Stimulated activated CD4-positive, alpha-beta T cell treated with anti-CD3 and anti-CD28 coated beads, Interleukin-1b, Interleukin-23, amount 100 ng/mL, for 48 hours (primary cell): ENCODE results near the gene ANTXR1.

Experiments
- DNase-seq: peaks from one replicate; pipeline ENCODE4 v3.0.0-alpha.2; 2020

The ANTXR1 gene

DNA sequence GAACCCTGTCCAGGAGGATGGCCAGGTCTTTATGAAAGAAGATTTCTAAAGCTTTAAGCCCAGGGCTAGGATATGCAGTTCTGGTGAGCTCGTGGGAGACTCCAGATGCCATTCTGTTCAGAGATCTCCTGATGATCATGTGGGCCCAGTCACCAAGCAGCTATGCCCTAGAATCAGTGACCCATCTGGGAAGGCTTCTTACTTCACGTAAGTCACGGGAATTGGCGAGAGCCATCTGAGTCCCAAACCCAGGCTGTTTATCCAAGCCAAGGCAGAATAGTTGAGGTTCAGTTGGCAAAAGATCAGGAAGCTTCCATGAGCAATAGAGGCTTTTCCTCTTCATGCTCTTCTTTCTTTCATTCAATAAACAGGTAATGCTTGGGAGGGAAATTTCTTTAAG lies 23.9 kb downstream of the ANTXR1 start:
- DNase-seq, result no peak

DNA sequence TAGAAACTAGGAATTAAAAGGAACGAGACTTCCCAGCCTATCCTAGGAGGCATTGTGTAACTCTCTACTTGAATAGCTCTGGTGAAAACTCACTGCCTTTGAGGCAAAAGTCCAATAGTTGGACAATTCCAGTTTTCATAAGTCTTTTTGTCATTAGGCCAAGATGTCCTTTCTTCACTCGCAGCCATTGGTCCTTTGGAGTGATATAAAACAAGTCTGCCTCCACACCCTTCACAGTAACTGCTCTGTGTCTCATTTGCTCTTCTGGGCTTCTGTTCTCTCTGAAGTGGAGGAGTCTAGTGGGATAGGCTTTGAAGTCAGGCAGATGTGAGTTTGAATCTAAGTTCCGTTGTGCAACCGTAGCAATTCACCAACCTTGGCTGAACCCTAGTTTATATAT lies 28.2 kb downstream of the ANTXR1 start:
- DNase-seq, result no peak

DNA sequence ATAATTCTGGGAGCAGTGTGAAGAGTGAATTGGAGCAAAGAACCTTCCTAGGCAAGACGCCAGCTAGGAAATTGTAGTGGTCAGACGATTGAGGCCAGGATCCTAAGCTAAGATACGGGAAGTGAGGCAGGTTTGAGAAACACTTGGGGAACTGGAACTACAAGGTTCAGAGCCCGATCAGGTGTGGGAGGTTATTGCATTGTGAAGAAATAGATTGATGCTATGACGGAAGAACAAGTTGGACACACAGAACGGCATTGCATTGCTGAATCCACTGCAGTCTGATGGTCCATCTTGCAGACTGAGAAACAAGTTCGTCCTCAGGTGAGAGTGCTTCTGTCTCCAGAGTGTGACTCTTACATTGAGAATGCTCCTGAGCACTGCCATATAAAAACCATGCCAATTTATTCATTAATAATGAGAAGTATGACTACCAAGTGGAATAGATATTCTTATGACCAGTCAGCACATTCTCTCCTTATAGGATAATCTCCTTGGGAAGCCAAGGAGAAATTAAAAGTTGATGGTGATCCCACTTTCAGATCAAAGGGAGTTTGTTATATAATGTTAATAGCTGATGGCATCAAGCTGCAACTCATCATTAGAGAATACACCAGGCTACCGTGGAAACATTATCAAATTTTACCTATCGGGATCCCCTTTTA lies 30.9 kb downstream of the ANTXR1 start:
- DNase-seq, result no peak

DNA sequence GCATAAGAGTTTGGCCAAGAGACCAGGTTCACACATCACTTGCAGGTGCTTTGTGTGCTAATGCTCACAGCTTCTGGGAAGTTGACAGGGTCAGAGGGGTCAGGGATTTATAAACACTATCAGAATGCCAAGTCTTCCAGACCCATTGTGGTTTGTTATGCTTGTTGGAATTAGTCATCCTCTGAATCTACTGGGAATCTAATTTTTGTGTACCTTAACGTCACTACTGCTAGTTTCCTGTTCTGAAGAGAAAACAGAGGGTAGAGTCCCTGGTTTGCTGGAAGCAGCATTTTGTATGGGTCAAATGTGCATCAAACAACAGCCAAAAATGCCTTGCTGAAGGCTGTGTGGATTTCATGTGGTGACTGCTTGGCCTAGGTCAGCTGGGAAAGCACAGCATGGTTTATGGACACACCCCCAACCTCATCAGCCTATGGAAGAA lies 33.3 kb downstream of the ANTXR1 start:
- DNase-seq, result no peak

DNA sequence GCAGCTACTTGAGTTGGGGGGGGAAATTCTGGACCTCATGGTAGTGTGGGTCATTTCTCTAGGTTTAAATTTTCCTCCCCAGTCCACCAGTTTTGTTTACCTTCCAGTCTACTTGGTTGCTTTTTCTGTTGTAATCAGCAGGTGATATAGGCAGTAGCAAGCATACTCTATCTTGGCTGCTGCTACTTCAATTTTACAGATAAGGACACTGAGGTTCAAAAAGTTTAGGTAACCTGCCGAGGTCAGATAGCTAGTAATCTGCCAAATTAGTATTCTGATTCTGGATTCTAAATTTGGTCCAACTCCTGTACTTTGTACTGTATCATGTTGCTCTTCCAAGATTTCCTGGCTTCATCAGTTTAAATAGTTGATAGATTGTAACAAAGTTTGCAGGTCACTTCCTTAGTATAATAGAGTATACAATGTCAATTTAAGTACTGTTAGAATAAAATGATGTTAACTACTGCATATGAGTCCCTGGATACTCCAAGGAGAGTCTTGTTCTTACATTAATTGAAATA lies 34.7 kb downstream of the ANTXR1 start:
- no peak for DNase-seq

DNA sequence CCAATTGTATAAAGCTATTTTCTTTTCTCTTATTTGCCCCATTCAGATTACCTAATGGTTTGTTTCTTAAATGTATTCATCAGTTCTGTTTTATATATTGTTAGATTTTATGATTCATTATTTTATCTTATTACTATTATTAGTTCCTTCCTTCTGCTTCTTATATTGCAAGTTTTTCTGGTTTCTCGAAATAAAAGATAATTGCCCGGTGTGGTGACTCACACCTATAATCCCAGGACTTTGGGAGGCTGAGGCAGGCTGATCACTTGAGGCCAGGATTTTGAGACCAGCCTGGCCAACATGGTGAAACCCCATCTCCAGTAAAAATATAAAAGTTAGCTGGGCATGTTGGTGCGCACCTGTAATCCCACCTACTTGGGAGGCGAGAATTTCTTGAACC lies 37.8 kb downstream of the ANTXR1 start:
- no peak for DNase-seq

DNA sequence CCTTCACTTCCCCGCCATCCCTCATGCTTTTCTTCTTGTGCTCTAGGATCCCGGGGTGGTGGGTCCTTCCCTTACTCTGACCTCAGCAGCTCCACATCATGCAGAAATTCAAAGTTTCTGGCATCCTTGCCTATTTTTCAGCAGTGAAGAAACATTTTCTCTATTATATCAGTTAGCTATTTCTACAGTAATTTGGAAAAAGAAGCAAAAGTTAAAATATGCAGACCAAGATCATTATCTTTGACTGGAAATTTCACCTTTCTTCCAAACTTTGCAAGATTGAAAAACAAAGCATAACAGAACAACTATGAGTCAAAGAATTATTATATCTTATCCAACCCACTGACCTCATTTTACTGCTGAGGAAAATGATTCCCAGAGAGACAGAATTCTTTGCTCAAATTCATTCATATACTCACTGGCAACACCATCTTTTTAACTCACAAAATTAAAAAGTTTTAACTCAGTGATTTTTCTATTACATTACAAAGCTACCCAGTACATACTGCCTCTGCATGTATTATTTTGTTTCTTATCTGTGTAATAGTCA lies 40.5 kb downstream of the ANTXR1 start:
- DNase-seq, result no peak

DNA sequence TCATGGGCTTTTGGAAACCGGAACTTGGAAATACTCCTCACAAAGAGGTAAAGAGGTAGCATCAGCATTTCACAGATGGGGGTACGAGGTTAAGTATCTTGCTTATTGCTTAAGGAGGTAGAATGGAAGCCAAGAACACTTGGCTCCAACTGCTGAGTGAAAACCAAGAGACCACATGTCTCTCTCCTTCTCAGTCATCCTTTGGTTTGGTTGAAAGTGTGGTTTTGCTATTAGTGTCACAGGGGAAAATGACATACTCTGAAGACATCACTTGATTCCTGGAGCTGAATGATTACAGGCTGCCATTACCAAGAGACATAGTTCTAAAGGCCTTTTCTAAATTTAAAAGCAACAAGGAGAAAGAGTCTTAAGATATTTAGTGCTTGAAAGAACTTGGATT lies 41.5 kb downstream of the ANTXR1 start:
- peak; percentile 6 for DNase-seq

DNA sequence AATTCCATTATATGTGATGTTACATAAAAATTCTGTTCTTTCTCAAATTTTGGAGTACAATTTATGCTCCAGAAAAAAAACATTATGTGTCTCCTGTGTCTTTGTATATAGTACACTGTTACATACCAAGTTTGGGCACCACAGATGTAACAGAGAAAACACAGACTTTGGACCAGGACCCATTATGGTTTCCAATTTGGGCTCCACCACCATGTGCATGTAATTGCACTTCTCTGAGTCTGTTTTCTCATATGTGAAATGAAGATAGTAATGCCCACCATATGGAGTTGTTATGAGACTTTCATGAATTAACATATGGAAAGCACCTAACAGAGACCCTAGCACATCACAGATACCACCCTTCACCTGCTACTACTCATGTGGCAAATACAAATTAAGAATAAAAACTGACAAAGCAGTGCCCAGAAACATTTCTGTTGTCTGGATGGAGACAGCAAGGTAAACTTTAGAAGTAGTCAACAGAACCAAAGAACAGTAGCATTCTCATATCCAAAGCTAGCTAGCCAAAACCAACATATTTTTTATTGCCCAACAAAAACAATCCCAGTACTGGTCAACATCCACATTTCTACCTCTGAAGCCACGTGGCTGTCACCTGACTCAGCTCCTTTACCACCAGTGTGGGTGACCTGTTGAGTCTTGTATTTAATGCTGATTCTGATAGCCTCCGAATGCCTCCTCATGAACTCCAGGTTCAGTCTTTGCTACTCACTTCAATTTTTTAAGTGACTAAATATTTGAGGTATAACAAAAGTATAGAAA lies 42.9 kb downstream of the ANTXR1 start:
- no peak for DNase-seq

DNA sequence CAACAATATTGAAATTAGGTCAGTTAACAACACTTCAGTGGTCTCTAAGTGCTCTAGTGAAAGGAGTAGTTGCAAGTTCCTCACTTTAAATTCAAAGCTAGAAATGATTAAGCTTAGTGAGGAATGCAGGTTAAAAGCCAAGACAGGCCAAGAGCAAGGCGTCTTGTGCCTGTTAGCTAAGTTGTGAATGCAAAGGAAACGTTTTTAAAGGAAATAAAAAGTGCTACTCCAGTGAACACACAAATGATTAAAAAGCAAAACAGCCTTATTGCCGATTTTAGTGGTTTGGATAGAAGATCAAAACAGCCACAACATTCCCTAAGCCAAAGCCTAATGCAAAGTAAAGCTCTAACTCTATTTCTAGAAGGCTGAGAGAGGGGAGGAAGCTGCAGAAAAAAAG lies 44.7 kb downstream of the ANTXR1 start:
- no peak for DNase-seq

DNA sequence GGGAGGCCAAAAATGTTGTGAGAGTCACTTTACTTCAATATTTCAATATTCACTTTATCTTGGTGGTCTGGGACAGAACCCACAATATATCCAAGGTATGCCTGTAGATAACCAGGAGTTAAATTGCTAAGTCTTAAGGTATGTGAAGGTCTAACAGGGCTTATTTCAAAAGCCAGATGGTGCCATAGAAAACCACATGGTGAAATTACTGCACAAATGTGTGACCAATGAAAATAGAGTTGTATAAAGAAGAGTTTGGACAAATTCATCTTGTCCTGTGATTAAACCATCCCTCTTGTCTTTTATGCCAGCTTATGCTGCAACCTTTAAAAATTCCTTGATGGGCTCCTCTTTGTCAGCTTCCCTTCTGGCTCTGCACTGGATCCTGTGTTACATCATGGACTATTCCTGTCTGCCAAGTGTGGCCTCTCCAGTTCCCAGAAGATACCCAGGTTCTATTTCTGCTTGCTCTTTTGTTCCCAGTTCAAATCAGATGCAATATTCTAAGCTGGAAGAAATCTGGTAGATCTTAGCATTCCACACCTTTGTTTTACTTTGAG lies 46.8 kb downstream of the ANTXR1 start:
- no peak for DNase-seq

DNA sequence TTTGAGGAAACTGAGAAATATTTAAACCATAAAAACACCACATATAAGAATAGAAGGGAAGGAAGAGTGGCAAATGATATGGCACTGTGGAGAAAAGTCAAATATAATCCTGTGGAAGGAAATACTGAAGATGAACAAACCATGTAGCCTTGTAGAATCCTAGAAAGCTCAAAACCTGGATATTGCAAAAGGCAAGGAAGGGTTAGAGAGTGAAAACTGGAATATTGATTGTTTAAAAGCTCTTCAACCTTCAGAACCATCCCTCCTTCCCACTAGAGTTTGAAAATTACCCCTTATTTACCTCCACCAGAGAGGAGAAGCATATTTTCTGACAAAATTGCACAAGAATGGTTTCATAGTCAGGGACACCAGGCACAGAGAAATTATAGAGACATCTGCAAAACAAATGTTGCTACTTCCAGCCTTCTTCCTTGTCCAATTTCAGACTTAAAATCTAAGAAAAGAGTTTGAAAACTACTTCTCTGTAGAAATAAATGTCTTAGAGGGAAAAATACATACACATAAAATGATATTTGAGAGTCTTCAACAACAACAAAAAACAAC lies 48.0 kb downstream of the ANTXR1 start:
- DNase-seq, result no peak

DNA sequence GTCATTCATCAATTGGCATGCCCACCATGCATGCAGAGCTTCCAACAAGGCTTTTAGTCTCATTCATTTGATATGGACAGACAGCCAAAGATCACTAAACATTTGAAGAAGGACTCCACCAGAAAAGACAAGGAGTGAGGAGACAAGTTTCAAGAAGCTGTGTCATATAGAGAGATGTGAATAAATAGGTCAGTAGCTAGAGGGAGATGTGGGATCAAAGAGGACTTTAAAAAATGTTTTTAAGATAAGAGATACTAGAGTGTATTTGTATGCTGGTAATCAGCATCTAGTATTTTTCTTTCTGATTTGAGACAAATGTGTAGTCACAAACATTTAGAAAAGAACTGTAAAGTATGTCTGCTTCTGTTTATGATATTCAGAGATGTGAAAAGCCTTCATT lies 48.5 kb downstream of the ANTXR1 start:
- no peak for DNase-seq

DNA sequence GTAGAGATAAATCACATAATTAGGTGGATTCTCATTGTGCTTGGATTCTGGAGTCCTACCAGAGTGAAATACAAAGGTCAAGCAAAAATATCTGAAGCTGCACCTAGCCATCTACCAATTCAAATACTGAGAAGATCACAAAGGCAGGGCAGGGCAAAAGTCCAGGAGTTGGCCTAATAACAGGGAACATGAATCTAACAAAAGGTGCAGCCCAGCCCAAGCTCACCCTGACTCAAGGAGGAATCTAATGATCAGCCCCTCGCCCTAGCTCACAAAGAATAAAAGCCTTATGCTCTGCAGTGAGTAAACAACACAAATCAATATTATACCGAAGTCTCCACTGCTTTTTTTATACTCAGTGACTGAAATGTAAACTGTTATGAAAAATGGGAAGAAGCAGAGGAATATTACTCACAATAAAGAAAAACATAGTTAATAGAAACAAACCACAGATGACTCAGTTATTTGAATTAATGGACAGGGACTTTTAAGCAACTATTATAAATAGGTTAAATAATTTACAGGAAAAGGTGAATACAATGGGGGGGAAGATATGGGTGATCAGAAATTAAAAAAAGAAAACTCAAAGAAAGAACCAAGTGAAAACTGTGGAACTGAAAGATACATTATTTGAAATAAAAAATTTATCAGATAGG lies 49.5 kb downstream of the ANTXR1 start:
- DNase-seq, result no peak

DNA sequence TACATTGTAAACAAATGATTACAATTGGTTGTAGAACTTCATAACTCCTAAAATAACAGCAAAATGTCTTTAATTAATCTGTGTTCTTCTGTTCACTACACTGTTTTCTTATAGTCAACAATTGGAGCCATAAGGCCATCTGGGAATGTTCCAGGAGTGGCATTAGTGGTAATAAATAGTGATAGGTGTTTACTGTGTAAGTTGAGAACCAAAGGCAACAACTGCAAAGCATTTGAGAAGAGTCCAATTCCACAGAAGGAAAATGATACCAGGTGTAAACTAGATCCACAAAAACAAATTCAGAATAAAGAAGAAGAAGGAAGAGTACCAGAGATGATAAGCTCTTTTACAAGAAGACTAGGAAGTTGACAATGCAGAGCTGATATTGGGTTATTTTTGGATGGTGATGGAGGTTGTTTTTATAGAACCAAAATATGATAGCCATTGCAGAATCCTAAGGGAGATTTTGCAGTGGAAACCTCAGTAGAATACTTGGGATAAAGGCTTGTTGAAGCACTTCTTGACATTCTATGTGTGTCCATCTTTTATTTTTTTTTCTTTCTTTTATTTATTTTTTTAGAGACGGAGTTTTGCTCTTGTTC lies 52.9 kb downstream of the ANTXR1 start:
- no peak for DNase-seq

DNA sequence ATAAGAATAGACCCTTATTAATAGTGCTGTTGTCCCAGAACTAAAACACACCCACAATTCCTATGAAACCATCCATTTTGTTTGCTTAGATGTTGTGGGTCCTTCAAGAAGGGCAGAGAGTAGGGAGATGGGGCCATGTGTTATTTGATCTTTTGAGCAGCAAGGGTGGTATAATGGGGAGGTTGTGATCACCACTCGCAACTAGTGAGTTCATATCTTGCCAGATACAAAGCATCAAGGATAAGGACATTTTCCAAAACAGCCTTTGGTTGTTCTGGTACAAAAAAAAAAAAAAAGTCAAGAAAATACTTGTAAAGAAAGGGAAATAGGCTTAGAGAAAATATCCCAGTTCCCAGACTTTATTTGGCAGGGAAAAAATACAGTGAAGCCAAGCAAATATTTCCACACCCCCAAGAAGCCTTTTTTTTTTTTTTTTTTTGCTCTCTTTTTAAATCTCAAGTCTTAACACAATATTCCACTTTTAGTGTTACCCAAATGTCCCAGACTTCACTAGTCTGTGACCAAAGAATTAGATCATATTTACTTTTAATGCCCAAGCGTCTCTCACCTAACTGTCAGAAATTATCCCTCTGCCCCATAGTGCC lies 54.1 kb downstream of the ANTXR1 start:
- no peak for DNase-seq

DNA sequence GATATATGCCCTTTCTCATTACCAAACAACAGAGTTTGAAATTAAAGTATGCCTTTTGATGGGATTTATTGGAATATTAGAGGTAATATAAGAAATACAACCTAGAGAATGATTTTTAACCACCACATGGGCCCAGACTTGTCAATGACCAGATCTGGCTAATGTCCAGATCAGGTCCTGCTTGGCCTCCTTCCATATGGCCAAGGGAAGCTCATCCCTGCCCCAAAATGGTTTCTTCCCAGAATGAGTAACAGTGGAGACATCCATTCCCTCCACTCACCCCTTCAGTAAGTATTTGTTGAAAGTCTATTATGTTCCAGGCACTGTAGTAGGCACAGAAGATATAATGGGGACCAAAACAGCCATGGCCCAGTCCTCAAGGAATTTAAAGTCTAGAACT lies 54.9 kb downstream of the ANTXR1 start:
- DNase-seq, result no peak

DNA sequence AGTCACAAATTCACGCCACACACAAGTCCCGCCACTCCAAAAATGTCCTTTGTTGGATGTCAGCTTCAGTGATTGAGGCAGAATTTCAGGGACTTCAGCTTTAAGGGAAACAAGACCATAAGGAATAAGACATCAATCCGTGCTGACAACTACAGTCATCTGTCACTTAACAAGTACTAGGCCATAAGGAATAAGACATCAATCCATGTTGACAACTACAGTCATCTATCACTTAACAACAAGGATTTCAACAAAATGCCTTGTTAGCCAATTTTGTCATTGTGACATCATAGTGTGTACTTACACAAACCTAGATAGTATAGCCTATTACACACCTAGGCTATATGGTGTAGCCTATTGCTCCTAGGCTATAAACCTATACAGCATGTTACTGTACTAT lies 58.0 kb downstream of the ANTXR1 start:
- no peak for DNase-seq

DNA sequence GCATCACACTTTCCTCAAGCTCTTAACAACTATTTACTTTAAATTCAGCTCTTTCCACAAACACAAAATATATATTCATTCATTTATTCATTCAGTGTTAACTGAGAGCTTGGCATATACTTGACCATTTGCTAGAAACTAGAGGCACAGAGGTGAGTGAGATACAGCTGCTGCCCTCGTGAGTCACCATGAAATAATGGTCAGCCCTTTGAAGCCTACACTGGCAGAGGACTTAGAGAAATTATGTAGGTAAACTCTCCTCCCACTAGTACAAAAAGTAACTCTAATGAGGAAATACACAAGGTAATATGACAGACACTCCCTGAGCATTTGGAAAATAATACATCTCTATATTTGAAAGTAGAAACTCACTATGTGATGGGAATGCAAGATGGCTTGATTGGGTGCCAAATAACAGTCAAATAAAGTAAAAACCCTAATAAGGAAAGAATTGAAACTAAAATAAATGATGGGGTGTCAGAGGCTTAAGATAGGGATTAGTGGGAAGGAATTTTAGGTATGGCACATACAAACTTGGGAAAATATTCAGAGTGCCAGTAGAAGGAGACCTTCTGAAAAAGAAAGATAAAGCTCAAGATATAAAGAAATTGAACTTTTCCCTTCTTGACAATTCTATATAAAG lies 61.1 kb downstream of the ANTXR1 start:
- no peak for DNase-seq

DNA sequence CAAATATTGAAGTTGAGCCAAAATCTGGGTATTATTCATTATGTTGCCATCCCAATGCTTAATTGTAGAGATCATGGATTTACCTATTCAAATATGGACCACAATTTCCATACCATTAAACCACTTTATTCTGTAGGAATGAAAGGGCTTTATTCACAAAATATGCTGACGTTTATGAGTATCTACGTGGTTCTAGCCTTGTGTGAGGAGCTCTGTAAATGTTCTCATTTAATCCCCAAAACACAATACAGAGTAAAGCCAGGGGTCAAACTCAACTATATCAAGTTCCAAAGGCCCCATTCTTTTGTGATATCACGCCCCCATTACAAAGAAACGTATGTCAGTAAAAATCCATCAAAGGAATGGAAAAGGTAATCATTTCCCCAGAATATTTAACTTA lies 61.9 kb downstream of the ANTXR1 start:
- DNase-seq, result no peak

DNA sequence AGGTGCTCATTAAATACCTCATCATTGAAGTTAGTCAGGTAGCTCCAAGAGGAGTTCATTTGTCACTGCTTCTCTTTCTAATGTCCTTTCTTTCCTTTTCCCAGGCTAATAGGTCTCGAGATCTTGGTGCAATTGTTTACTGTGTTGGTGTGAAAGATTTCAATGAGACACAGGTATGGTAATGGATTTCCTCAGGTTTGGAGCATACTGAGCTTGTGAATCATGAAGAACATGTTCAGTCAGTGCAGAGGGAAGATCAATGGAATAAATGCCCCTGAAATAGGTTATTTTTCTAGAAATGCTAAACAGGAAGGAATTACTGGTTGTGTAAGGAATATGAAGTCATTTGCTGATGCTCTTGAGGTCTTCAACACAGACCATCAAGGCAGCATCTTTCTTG lies 62.5 kb downstream of the ANTXR1 start:
- DNase-seq, result no peak

DNA sequence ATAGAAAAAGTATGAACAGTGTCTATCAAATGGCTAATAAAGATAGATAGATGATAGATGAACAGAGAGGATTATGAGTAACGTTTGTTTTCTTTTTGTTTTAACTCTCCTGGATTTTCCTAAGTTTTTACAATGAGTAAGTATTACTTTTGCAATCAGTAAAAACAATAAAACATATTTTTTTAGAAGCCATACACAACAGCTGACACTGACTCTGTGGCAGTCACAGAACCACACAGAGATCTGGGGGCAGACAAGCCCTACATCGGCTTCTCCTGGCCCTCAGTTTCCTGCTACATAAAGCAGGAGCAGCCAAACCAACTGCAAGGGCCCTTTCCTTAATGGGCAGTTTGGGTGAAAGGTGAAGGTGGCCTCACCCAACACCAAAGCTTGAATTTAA lies 63.6 kb downstream of the ANTXR1 start:
- no peak for DNase-seq
